GM12878 (cell line): Measurements from ENCODE around the gene HSF5. TPM values are rescaled to one million over a fixed set of nuclear protein-coding genes. Genes with fewer than 3 reads are reported as not detected.

Source experiments
- ATAC-seq: fragments of 200-7000 bp; cut with Tn5 transposase; 3 replicates; pipeline ENCODE4 v1.9.1; 2020; ENCODE audit warnings: mild to moderate bottlenecking, moderate library complexity
- BruUV-seq: library from RNA; stranded (reverse); fragments of 400-500 nt; replicated peaks from 2 replicates; lab custom pipeline; 2021; lab: Mats Ljungman, UMichigan
- CTCF ChIA-PET: fragments of 300-600 bp; sonication (Branson Sonifier 250); formaldehyde crosslinking; extraction: SDS; loops from one replicate; lab custom pipeline; 2021; ENCODE audit warnings: inconsistent platforms; lab: Yijun Ruan, JAX
- POLR2A ChIA-PET: fragments of 350-600 bp; formaldehyde crosslinking; extraction: SDS; loops from one replicate; lab custom pipeline; 2021; ENCODE audit warnings: inconsistent platforms; lab: Charles Lee
- RAD21 ChIA-PET: fragments of 300-600 bp; sonication (Branson Sonifier 250); formaldehyde crosslinking; loops from one replicate; lab custom pipeline; 2023; ENCODE audit warnings: antibody characterized with exemption; ENCODE audit not compliant: unreplicated experiment; lab: Charles Lee
- SMC1A ChIA-PET: fragments of 300-600 bp; sonication (Branson Sonifier 250); formaldehyde crosslinking; loops from one replicate; lab custom pipeline; 2023; ENCODE audit not compliant: unreplicated experiment, uncharacterized antibody; lab: Charles Lee
- DNase-seq: peaks from one replicate; pipeline ENCODE4 v3.0.0-alpha.2; 2011; ENCODE audit warnings: low read depth, low spot score
- FAIRE-seq: peaks from 3 replicates; lab custom pipeline; 2011; peaks lifted over from hg19 to GRCh38; lab: Jason Lieb, UNC
- H2AFZ ChIP-seq: 2 replicates; pipeline ENCODE4 v1.6.0; 2011; ENCODE audit warnings: low read depth, low read length, control low read depth; ENCODE audit not compliant: control insufficient read depth
- H3K27ac ChIP-seq: 2 replicates; pipeline ENCODE4 v1.5.1; 2011; ENCODE audit warnings: control low read depth; ENCODE audit not compliant: control insufficient read depth, insufficient read depth
- H3K27me3 ChIP-seq, 2 experiments: replicated peaks in 1 of 2; 2 replicates each; pipeline versions ENCODE4 v1.6.0 to v1.6.1; 2011; ENCODE audit warnings: low read length in 1 of 2; ENCODE audit not compliant: control insufficient read depth in 2 of 2, insufficient read depth in 2 of 2
- H3K36me3 ChIP-seq, 2 experiments: 2 replicates each; pipeline ENCODE4 v1.5.1; 2011; ENCODE audit warnings: low read length in 1 of 2; ENCODE audit not compliant: control insufficient read depth in 2 of 2, insufficient read depth in 2 of 2
- H3K4me1 ChIP-seq: 2 replicates; pipeline ENCODE4 v1.6.1; 2011; ENCODE audit warnings: mild to moderate bottlenecking, low read length, moderate library complexity, mixed read lengths; ENCODE audit not compliant: control insufficient read depth, insufficient read depth
- H3K4me2 ChIP-seq: 2 replicates; pipeline ENCODE4 v1.6.0; 2011; ENCODE audit warnings: control low read depth; ENCODE audit not compliant: control insufficient read depth, insufficient read depth
- H3K4me3 ChIP-seq: fragments of 200-600 bp; sonication (generic); 2 replicates; pipeline ENCODE4 v1.5.1; 2016
- H3K79me2 ChIP-seq: 2 replicates; pipeline ENCODE4 v1.6.0; 2011; ENCODE audit warnings: low read length; ENCODE audit not compliant: control insufficient read depth, insufficient read depth
- H3K9ac ChIP-seq: 2 replicates; pipeline ENCODE4 v1.8.0; 2011; ENCODE audit warnings: low read length, control low read depth, mixed read lengths; ENCODE audit not compliant: control insufficient read depth, insufficient read depth
- H3K9me3 ChIP-seq: replicated peaks from 3 replicates; pipeline ENCODE4 v1.5.1; 2011; ENCODE audit warnings: mild to moderate bottlenecking, low read length; ENCODE audit not compliant: control insufficient read depth, insufficient read depth
- H4K20me1 ChIP-seq: 2 replicates; pipeline ENCODE4 v1.6.0; 2011; ENCODE audit not compliant: control insufficient read depth, insufficient read depth
- BCL11A ChIP-seq: IDR thresholded peaks from 2 replicates; pipeline ENCODE4 v1.6.1; 2011; ENCODE audit warnings: low read depth, low read length
- CHD4 ChIP-seq: fragments of 200-600 bp; sonication (generic); IDR thresholded peaks from 2 replicates; pipeline ENCODE4 v1.6.1; 2016; ENCODE audit warnings: mild to moderate bottlenecking
- ETV6 ChIP-seq, 2 experiments: fragments of 450-650 bp in 1 of 2; IDR thresholded peaks in 1 of 2; conservative IDR thresholded peaks in 1 of 2; 2 replicates each; pipeline ENCODE4 v1.6.1; 2014; ENCODE audit warnings: antibody characterized with exemption in 1 of 2, borderline replicate concordance in 1 of 2, low read depth in 1 of 2, mild to moderate bottlenecking in 1 of 2, moderate library complexity in 1 of 2
- FOXK2 ChIP-seq: fragments of 450-650 bp; IDR thresholded peaks from 2 replicates; pipeline ENCODE4 v1.6.1; 2017; ENCODE audit warnings: mild to moderate bottlenecking, moderate library complexity
- HDAC2 ChIP-seq: fragments of 200-600 bp; sonication (generic); IDR thresholded peaks from 2 replicates; pipeline ENCODE4 v1.6.1; 2017
- HDGF ChIP-seq: fragments of 450-650 bp; IDR thresholded peaks from 2 replicates; pipeline ENCODE4 v1.6.1; 2016; ENCODE audit warnings: antibody characterized with exemption
- IKZF2 ChIP-seq, 2 experiments: fragments of 450-650 bp; IDR thresholded peaks; 2 replicates each; pipeline ENCODE4 v1.6.1; 2017; ENCODE audit warnings: mild to moderate bottlenecking in 2 of 2, moderate library complexity in 2 of 2
- NFIC ChIP-seq: IDR thresholded peaks from 2 replicates; pipeline ENCODE4 v1.6.1; 2012; ENCODE audit warnings: low read depth, mild to moderate bottlenecking, inconsistent platforms, low read length, moderate library complexity
- NR2C2 ChIP-seq: IDR thresholded peaks from 2 replicates; pipeline ENCODE4 v1.6.1; 2011; ENCODE audit warnings: borderline replicate concordance, low read depth; ENCODE audit not compliant: control insufficient read depth, insufficient read length
- POLR2AphosphoS2 ChIP-seq: IDR thresholded peaks from 2 replicates; pipeline ENCODE4 v1.6.1; 2011; ENCODE audit warnings: low read depth, mild to moderate bottlenecking, low read length, improper control_type of control experiment, moderate library complexity
- POU2F2 ChIP-seq: IDR thresholded peaks from 3 replicates; pipeline ENCODE4 v1.6.1; 2011; ENCODE audit warnings: low read depth, mild to moderate bottlenecking, low read length, borderline replicate concordance
- SIX5 ChIP-seq: IDR thresholded peaks from 2 replicates; pipeline ENCODE4 v1.6.1; 2011; ENCODE audit warnings: mild to moderate bottlenecking, low read depth, low read length, moderate library complexity; ENCODE audit not compliant: severe bottlenecking
- SP1 ChIP-seq: IDR thresholded peaks from one replicate; pipeline ENCODE4 v1.6.1; 2011; ENCODE audit warnings: low read depth, low read length
- TAF1 ChIP-seq: IDR thresholded peaks from 2 replicates; pipeline ENCODE4 v1.6.1; 2011; ENCODE audit warnings: mild to moderate bottlenecking, low read depth, low read length, borderline replicate concordance
- ZNF384 ChIP-seq: IDR thresholded peaks from 2 replicates; pipeline ENCODE4 v1.6.1; 2012; ENCODE audit warnings: low read depth, mild to moderate bottlenecking, low read length, improper control_type of control experiment, borderline replicate concordance
- WGBS: methylation state at CpG from one replicate; pipeline ENCODE4 v1.1.6; 2016; ENCODE audit warnings: low lambda C conversion rate; ENCODE audit not compliant: insufficient replicate concordance, insufficient coverage; ENCODE audit errors: missing lambda C conversion rate; 5-methylcytosine and 5-hydroxymethylcytosine counted together
- in situ Hi-C: fragments of 300-500 bp; cut with MboI; formaldehyde crosslinking; loops from 9 replicates; pipeline ENCODE4 v1.14.3; 2018; ENCODE audit warnings: mixed read lengths
- intact Hi-C: fragments of 100-400 bp; cut with micrococcal nuclease; formaldehyde crosslinking; loops from one replicate; pipeline ENCODE4 v1.14.2; 2022; ENCODE audit not compliant: unreplicated experiment
- polyA plus RNA-seq, 11 experiments: library from polyadenylated mRNA; depleted of rRNA in 4 of 11; unstranded in 6 of 11; stranded (reverse) in 5 of 11; fragments of >200 nt; fragmentation: Nextera tagmentation in 4 of 11; fragmentation: Illumina TruSeq in 1 of 11; extraction: Ambion mirVana in 4 of 11; extraction: Trizol in 1 of 11; gene quantifications; 1 replicate in 1 of 11; 2 replicates in 10 of 11; pipeline versions ENCODE4 v1.2.1 to v1.2.3, GENCODE V29; 2011 to 2016; ENCODE audit warnings: inconsistent platforms in 2 of 11, missing spikeins in 2 of 11, low read depth in 1 of 11
- total RNA-seq, 4 experiments: library from RNA; depleted of rRNA in 3 of 4; stranded (reverse); fragments of >200 nt in 3 of 4; fragmentation: Illumina TruSeq in 1 of 4; extraction: Trizol in 1 of 4; gene quantifications; 2 replicates each; pipeline versions ENCODE4 v1.2.1 to v1.2.3, GENCODE V29; 2013 to 2021
- TF ChIP-seq, protein P1 (sequence below): fragments of 450-650 bp; IDR thresholded peaks from 2 replicates; pipeline ENCODE4 v1.6.1; 2017; ENCODE audit warnings: antibody characterized with exemption, mild to moderate bottlenecking, moderate library complexity
- TF ChIP-seq, protein P2 (sequence below): fragments of 150-350 bp; IDR thresholded peaks from 2 replicates; pipeline ENCODE4 v1.6.1; 2016; ENCODE audit warnings: low read depth, low read length
- TF ChIP-seq, protein P3 (sequence below): fragments of 450-650 bp; IDR thresholded peaks from 2 replicates; pipeline ENCODE4 v1.6.1; 2017; ENCODE audit warnings: mild to moderate bottlenecking, low read depth, inconsistent platforms; ENCODE audit not compliant: poor library complexity, severe bottlenecking

The HSF5 gene
- total and polyA plus RNA-seq, 10 of the 15 experiments (the other 5 are each of a cell fraction or from before 2014, with no cell fraction given) = 0.02 to 0.18 (median 0.06) TPM; not detected in 4

DNA sequence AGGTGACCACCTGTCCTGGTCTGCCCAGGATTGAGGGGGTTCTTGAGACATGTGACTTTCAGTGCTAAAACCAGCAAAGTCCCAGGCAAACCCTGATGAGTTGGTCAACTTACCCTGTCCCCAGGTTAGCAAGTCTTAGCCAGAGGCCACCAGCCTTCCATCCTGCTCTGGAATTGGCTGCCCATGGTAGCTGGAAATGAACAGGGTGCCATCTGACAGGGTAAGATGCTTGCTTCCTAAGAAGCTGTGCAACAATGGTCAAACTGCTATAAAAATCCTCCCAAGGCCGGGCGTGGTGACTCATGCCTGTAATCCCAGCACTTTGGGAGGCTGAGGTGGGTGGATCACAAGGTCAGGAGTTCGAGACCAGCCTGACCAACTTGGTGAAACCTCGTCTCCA, 49.1 kb upstream of the HSF5 start:
- no peak for ATAC-seq
- Histone ChIP-seq H3K9me3 (no peaks in the 10 kb centered on the region), H3K27ac (no peak overlapping the region), H3K4me3 (no peak overlapping the region), H3K27me3 (peaks cover 2 to 6% of the 10 kb centered on the region in 2 experiments; a peak in 3 of 4 replicates), H3K36me3 (no peaks in the 10 kb centered on the region), H3K79me2 (no peaks in the 10 kb centered on the region), H3K4me2 (no peak overlapping the region), H3K9ac (no peak overlapping the region), H3K4me1 (no peaks in the 10 kb centered on the region), H2AFZ (no peak overlapping the region), H4K20me1 (no peaks in the 10 kb centered on the region)
- no TSS peak for BruUV-seq
- intact Hi-C loops = no loop called here
- WGBS = 35% methylated on average over 4 of the region's 4 CpGs
- CTCF ChIA-PET = no interaction called here
- POLR2A ChIA-PET = no interaction called here
- in situ Hi-C loops = no loop called here
- FAIRE-seq = no peak
- SMC1A ChIA-PET = interaction anchor here (0.5 kb wide), 1 partner anchor 159 kb away, joined by 4 read pairs; no protein-coding TSS in a partner anchor
- RAD21 ChIA-PET = no interaction called here
- no peak for DNase-seq
- no peak for TF ChIP-seq NFIC
- TF ChIP-seq BCL11A = no peak
- TF ChIP-seq HDGF = no peak
- no peak for TF ChIP-seq CHD4
- TF ChIP-seq TAF1 = no peak
- TF ChIP-seq POLR2AphosphoS2 = no peak
- TF ChIP-seq, protein P1, sequence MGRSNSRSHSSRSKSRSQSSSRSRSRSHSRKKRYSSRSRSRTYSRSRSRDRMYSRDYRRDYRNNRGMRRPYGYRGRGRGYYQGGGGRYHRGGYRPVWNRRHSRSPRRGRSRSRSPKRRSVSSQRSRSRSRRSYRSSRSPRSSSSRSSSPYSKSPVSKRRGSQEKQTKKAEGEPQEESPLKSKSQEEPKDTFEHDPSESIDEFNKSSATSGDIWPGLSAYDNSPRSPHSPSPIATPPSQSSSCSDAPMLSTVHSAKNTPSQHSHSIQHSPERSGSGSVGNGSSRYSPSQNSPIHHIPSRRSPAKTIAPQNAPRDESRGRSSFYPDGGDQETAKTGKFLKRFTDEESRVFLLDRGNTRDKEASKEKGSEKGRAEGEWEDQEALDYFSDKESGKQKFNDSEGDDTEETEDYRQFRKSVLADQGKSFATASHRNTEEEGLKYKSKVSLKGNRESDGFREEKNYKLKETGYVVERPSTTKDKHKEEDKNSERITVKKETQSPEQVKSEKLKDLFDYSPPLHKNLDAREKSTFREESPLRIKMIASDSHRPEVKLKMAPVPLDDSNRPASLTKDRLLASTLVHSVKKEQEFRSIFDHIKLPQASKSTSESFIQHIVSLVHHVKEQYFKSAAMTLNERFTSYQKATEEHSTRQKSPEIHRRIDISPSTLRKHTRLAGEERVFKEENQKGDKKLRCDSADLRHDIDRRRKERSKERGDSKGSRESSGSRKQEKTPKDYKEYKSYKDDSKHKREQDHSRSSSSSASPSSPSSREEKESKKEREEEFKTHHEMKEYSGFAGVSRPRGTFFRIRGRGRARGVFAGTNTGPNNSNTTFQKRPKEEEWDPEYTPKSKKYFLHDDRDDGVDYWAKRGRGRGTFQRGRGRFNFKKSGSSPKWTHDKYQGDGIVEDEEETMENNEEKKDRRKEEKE = no peak
- TF ChIP-seq NR2C2 = no peak
- TF ChIP-seq, protein P2, sequence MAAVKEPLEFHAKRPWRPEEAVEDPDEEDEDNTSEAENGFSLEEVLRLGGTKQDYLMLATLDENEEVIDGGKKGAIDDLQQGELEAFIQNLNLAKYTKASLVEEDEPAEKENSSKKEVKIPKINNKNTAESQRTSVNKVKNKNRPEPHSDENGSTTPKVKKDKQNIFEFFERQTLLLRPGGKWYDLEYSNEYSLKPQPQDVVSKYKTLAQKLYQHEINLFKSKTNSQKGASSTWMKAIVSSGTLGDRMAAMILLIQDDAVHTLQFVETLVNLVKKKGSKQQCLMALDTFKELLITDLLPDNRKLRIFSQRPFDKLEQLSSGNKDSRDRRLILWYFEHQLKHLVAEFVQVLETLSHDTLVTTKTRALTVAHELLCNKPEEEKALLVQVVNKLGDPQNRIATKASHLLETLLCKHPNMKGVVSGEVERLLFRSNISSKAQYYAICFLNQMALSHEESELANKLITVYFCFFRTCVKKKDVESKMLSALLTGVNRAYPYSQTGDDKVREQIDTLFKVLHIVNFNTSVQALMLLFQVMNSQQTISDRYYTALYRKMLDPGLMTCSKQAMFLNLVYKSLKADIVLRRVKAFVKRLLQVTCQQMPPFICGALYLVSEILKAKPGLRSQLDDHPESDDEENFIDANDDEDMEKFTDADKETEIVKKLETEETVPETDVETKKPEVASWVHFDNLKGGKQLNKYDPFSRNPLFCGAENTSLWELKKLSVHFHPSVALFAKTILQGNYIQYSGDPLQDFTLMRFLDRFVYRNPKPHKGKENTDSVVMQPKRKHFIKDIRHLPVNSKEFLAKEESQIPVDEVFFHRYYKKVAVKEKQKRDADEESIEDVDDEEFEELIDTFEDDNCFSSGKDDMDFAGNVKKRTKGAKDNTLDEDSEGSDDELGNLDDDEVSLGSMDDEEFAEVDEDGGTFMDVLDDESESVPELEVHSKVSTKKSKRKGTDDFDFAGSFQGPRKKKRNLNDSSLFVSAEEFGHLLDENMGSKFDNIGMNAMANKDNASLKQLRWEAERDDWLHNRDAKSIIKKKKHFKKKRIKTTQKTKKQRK = no peak
- TF ChIP-seq ETV6 (conservative IDR thresholded peaks at IDR 0.05 in 1 of 2, IDR thresholded peaks at IDR 0.05 in 1 of 2; ENCODE audit: borderline replicate concordance in 1 of 2, low read depth in 1 of 2) = no peak
- TF ChIP-seq POU2F2 = no peak
- no peak for TF ChIP-seq SP1
- no peak for TF ChIP-seq SIX5
- TF ChIP-seq ZNF384 = no peak
- TF ChIP-seq IKZF2 (IDR thresholded peaks at IDR 0.05) = no peak
- TF ChIP-seq, protein P3, sequence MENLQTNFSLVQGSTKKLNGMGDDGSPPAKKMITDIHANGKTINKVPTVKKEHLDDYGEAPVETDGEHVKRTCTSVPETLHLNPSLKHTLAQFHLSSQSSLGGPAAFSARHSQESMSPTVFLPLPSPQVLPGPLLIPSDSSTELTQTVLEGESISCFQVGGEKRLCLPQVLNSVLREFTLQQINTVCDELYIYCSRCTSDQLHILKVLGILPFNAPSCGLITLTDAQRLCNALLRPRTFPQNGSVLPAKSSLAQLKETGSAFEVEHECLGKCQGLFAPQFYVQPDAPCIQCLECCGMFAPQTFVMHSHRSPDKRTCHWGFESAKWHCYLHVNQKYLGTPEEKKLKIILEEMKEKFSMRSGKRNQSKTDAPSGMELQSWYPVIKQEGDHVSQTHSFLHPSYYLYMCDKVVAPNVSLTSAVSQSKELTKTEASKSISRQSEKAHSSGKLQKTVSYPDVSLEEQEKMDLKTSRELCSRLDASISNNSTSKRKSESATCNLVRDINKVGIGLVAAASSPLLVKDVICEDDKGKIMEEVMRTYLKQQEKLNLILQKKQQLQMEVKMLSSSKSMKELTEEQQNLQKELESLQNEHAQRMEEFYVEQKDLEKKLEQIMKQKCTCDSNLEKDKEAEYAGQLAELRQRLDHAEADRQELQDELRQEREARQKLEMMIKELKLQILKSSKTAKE = no peak
- no peak for TF ChIP-seq FOXK2
- TF ChIP-seq HDAC2 = no peak
